NCI-H146 treated with DMSO at 0.1 percent for 48 hours (cell line): Measurements from ENCODE around the gene TMEM178A.

Experiments
- DNase-seq: peaks from one replicate; lab custom pipeline; 2025; ENCODE audit not compliant: unreplicated experiment; lab: John Stamatoyannopoulos, UW

The TMEM178A gene

GRCh38 chr2:39736640-39737039, 70.9 kb downstream of the TMEM178A start:
- DNase-seq: no peak

GRCh38 chr2:39737661-39738060, 71.9 kb downstream of the TMEM178A start:
- no peak for DNase-seq

- no peak for DNase-seq
These were observed 73.2 kb downstream of the TMEM178A start for GRCh38 chr2:39738936-39739335.

GRCh38 chr2:39739386-39739785, 73.7 kb downstream of the TMEM178A start:
- DNase-seq: no peak

DNA sequence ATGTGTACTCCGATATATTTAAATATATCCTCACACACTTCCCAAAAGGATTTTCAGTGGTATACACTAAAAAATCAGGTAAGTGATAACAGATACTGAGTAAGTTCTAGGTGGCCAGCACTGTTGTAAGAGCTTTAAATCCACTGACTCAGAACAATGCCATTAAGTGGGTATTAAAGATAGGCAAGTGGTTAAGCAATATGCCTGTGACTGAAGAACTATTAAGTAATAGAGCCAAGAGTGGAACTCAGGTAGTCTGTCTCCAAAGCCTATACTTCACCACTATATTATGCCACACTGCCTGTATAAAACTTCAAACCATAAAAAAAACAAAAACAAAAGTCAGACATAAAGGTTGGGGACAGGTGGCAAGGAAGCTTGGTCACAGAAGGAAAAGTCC, 76.2 kb downstream of the TMEM178A start:
- no peak for DNase-seq

DNA sequence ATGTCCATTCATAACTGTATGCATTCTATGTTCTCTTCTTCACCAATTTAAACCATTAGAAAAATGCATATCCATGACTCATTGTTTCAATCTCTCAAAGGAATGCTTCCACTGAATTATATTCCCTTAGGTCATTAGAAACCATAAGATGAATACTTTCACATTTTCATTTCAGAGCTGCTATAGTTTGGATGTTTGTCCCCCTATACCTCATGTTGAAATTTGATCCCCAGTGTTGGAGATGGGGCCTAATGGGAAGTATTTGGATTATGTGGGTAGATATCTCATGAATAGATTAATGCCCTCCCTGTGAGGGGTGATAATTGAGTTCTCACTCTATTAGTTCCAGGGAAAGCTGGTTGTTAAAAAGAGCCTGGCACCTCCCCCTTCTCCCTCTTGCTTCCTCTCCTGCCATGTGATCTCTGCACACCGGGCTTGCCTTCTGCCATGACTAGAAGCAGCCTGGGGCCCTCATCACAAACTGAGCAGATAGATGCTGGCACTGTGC, 77.6 kb downstream of the TMEM178A start:
- peak; percentile 32 for DNase-seq

GRCh38 chr2:39755466-39755865, 89.7 kb downstream of the TMEM178A start:
- no peak for DNase-seq

DNA sequence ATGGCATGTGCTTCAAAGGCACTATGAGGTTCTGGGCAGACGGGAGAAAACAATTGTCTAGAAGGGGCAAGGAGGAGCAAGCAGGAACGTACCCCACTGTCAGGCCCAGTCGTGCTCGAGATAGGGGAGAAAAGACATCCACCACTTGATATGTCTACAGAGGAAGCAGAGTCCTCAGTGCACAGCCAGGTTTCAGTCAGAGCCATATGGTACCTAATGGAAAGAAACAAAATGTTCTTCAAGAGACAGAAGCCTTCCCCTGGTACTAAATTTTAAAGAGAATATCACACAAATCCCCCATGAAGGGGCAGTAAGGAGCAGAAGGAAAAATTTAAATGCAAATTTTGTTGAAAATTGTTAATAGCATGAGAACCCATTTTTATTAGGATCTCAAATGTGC, 91.4 kb downstream of the TMEM178A start:
- no peak for DNase-seq

GRCh38 chr2:39762448-39762847, 96.7 kb downstream of the TMEM178A start:
- DNase-seq: no peak
